ENCODE data around the gene TOE1.
A peak's percentile ranks its signal among the peaks of the same experiment; 100 is the strongest.
"Not testable (repeated sequence)": the region's sequence is repeated elsewhere in the genome, so short reads cannot be mapped to it uniquely, and the experiment has no call there.

Gene TOE1

GRCh38 chr1:45383191-45383590, 43.2 kb downstream of the TOE1 start:
- no peaks in the 10 kb centered on the region for H3K27me3 Mint-ChIP-seq
- H3K4me3 Mint-ChIP-seq = no peak overlapping the region
- H3K36me3 Mint-ChIP-seq = peaks cover 21% of the 10 kb centered on the region
- H3K9me3 Mint-ChIP-seq = no peaks in the 10 kb centered on the region
- ATAC-seq (ENCODE audit: low read depth) (no peak), DNase-seq (ENCODE audit: low spot score in 2 of 2) (no peak)
- no peak overlapping the region for H3K27ac Mint-ChIP-seq
- H3K4me1 Mint-ChIP-seq = peaks cover 3% of the 10 kb centered on the region

- not testable (repeated sequence) for H3K9me3 Mint-ChIP-seq; ATAC-seq (ENCODE audit: low read depth); H3K4me1 Mint-ChIP-seq; H3K27me3 Mint-ChIP-seq; H3K4me3 Mint-ChIP-seq; DNase-seq (ENCODE audit: low spot score in 2 of 2)
- H3K27ac Mint-ChIP-seq = peak overlapping the region; percentile 1
- peaks cover 21% of the 10 kb centered on the region for H3K36me3 Mint-ChIP-seq
These were observed 44.2 kb downstream of the TOE1 start for GRCh38 chr1:45384213-45384612.

GRCh38 chr1:45385302-45385701, 45.3 kb downstream of the TOE1 start:
- no peak for DNase-seq (ENCODE audit: low spot score in 2 of 2)
- Mint-ChIP-seq H3K36me3 (peaks cover 18% of the 10 kb centered on the region), H3K4me3 (no peak overlapping the region), H3K27ac (no peak overlapping the region), H3K9me3 (no peaks in the 10 kb centered on the region), H3K27me3 (no peaks in the 10 kb centered on the region), H3K4me1 (peaks cover 3% of the 10 kb centered on the region)
- ATAC-seq (ENCODE audit: low read depth) = no peak

DNA sequence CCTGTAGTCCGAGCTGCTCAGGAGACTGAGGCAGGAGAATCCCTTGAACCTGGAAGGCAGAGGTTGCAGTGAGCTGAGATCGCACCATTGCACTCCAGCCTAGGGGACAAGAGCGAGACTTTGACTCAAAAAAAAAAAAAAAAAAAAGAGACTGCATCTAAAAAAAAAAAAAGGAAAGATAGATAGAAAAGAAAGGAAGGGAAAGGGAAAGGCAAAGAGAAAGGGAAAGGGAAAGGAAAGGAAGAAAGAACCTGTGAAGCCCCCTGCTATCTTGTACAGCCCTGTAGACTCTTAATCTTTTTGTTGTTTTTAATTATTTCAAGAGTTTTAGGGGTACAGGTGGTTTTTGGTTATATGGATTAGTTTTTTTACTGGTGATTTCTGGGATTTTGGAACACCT, 46.2 kb downstream of the TOE1 start:
- Mint-ChIP-seq H3K27ac (no peak overlapping the region), H3K9me3 (no peaks in the 10 kb centered on the region), H3K36me3 (peaks cover 16% of the 10 kb centered on the region), H3K27me3 (no peaks in the 10 kb centered on the region), H3K4me3 (no peak overlapping the region), H3K4me1 (peaks cover 3% of the 10 kb centered on the region)
- ATAC-seq (ENCODE audit: low read depth) (no peak), DNase-seq (ENCODE audit: low spot score in 2 of 2) (no peak)
